ENCODE results near the gene PER3.

- no peak for TF ChIP-seq TAF15 (IDR thresholded peaks at IDR 0.05; ENCODE audit: low read depth, low read length)
- TF ChIP-seq PRDM10 (IDR thresholded peaks at IDR 0.05; ENCODE audit: partially characterized antibody) = no peak
- TF ChIP-seq FOXP1 (CRISPR knock-in tag; IDR thresholded peaks at IDR 0.05) = no peak
- TF ChIP-seq EP300 (IDR thresholded peaks at IDR 0.05; ENCODE audit: low read length) = no peak
- TF ChIP-seq THAP7 (CRISPR knock-in tag; IDR thresholded peaks at IDR 0.05) = no peak
Measured at GRCh38 chr1:7768583-7768982, 15.5 kb upstream of the PER3 start.

All from K562 (cell line).